GM15510 (cell line): ENCODE measurements around the gene DYSF.

ENCODE experiments used
- POLR2A ChIP-seq: IDR thresholded peaks from 3 replicates; pipeline ENCODE4 v1.6.1; 2011; ENCODE audit warnings: borderline replicate concordance; ENCODE audit not compliant: insufficient read length; ENCODE audit errors: extremely low read depth

The DYSF gene

DNA sequence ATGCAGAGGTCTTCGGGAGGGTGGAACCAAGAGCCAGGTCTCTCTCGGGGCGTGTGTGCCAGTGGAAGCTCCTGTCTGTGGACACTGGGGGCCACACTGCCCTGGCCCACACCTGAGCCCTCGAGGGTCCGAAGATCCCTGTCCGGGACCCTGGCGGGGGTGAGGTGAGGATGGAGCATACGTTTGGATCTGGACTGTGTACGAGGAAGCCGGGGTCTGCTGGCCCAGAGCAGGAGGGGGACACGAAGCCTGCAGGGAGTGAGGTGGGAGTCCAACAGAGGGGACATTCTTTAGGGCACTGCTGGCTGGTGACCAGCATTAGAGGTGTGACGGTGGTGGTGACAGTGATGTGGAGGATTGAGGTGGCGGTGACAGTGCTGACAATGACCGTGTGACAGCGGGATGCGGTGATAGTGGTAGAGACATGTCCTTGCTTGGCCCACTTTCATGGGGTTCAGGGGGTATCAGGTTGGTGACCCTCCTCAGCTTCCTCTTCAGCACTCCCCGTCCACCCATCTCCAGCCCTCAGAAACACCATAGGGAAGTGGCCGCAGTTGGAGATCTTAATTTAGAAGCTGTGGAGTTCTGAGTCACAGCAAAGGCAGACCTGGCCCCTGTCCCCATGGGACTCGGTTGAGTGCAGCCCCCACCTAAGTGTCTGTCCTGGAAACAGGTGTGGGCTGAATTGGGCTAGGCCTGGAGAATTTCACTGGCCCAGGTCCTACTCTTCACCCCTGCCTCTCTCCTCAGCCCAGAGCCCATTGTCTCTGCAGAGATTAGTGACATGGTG lies 252.0 kb downstream of the DYSF start:
- TF ChIP-seq POLR2A: no peak

DNA sequence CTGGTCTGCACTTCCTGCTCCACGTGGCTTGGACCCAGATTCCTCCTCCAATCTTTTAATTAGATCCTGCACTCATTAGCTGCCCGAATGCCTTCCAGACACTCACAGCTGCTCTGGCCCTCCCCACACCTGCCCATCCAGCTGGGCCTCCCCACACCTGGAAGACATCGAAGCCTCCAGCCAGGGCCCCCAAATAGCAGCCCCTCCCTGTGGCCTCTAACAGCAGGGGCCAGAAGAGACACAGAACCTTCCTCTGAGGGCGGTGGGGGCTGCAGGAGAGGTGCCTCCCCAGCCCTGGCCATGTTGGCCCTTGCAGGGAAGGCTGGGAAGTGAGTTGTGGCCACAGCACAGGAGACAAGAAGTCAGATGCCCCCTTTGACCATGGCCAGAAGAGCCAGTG lies 252.8 kb downstream of the DYSF start:
- TF ChIP-seq POLR2A: no peak

DNA sequence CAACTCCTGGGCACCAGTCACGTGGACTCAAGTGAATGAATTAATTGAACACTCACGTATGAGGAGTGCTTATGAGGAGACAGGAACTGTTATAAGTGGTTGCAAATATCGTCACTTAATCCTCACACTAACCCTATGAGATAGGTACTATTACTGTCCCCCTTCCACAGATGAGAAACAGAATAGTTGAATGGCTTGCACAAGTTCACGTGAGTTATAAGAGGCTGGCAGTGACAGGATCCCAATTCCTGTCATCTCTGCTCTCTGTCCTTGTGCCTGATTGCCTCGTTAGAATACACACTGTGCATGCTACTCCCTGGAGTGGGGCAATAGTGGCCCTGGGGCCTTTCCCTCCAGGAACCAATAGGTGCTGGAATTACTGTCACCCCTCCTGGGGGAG lies 253.5 kb downstream of the DYSF start:
- TF ChIP-seq POLR2A: no peak

DNA sequence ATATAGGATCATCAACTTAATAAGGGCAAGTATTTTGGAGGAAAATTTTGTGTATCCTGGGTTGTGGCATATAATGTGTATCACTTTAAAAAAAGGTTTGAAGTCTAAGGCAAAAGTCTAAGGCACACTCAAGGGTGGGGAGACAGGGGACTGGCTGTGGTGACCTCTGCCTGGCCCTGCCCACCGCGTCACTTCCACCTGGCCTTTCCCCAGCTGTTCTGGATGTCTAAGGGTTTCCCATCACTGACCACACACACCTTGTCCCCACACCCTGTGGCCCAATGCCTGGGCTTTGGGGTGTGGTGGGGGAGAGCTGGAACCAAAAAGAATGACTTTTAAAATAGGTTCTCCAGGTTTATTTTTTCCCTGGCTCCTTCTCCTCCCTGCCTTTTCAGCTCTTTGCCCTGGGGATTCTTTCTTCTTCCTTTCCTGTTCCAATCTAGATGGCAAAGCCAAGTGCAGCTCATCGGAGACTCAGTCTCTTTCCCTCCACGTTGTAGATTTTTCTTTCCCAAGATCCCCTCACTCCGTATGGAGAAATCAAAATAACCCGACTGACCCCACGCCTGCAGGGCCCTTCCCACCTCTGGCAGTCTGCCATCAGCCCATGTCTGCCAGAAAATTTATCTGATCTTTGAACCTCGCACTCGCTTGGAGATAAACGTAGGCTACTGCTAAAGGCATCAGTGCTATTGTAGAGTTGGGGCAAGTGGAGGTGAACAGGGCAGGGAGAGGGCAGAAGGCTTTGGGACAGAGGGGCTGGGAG lies 257.2 kb downstream of the DYSF start:
- TF ChIP-seq POLR2A: no peak

DNA sequence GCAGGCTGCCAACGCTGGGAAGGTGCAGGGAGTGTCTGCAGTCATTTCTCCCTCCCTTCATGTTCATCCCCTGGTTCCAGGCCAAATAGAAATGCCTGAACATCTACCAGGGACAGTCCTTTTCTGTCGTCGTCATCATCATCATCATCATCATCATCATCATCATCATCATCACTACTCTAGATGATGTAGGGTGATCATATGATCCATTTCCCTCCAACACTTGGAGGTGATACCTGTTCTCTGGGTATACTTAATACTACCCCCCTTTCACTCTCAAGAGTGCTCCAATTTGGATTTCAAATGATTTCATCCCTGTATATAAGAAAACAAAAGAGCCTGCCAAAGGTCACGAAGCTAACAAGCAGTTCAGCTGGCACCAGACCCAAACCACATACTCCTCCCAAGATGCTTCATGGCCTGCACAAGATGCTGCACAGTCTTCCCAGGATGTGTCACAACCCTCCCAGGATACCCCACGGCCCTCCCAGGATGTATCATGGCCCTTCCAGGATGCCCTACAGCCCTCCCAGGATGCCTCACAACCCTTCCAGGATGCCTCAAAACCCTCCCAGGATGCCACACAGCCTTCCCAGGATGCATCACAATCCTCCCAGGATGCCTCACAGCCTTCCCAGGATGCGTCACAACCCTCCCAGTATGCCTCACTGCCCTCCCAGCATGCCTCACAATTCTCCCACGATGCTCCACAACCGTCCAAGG lies 257.9 kb downstream of the DYSF start:
- TF ChIP-seq POLR2A: no peak

DNA sequence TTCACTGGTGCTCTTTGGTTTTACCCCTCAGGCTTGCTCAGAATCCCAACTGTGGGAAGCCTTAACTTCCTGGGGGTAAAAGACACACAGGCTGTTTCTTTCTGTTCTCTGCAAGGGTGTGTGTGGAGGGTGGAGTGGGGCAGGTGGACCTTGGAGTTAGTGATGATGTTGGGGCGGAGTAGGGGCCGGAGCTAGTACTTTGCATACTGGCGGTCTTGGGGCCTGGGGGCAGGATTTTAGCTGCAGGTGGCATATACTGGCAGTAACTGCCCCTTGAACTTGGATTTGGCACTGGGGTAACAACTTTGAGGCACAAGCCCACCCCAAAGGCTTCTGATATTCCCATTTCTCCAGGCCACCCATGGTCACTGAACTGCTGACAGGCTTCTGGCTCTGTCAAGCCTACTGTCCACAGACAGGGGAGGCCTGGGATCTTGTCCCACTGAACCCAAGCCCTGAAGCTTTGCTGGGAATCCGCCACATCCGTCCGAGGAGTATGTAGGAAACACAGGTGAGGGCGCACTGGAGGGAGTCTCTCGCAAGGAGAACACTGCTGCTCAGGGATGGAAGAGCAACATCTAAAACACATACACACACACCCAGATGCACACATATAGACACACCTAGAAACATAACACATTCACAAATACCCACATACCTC lies 258.9 kb downstream of the DYSF start:
- no peak for TF ChIP-seq POLR2A

DNA sequence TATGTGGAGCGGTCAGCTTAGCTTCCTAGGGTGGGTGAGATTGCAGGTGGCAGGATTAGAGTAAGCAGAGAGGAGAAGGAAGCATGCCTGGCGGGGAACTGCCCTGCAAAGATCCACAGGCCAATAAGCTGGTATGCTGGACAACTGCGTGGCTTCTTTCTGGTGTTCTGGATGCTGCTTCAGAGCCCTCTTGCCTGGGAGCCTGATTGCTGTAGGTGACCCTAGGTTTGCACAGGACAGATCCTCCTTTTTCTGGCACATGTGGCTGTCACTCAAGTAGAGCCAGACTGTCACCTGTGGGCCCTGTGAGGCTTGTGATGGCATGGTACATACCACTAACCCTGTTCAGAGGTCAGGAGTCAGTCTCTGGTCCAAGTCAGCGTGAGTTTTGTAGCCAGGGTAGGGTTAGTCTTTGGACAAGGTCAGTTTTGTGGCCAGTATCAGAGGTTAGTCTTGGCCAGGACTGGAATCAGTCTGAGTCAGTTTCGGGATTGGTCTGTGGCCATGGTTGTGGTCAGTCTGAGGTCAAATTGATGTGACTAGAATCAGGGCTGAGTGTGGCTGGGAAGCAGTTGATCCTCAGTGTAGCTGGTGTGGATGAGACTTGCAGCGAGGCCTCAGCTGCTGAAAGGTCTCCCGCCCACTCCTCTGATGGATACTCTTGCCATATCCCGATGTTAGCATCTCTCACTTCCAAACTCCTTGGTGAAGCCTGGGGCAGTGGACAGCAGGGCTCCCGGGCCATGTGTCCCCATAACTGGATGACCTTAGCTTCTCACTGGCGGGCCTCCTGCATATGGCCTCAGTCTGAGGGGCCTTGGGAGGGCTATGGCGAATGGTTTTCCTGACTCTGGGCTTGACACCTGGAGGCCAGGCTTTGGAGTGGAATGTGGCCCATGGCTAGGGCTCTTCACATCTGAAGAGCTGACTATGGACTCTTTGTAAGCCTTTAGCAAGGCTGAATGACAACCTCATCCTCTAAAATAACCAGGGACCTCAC lies 260.5 kb downstream of the DYSF start:
- no peak for TF ChIP-seq POLR2A

DNA sequence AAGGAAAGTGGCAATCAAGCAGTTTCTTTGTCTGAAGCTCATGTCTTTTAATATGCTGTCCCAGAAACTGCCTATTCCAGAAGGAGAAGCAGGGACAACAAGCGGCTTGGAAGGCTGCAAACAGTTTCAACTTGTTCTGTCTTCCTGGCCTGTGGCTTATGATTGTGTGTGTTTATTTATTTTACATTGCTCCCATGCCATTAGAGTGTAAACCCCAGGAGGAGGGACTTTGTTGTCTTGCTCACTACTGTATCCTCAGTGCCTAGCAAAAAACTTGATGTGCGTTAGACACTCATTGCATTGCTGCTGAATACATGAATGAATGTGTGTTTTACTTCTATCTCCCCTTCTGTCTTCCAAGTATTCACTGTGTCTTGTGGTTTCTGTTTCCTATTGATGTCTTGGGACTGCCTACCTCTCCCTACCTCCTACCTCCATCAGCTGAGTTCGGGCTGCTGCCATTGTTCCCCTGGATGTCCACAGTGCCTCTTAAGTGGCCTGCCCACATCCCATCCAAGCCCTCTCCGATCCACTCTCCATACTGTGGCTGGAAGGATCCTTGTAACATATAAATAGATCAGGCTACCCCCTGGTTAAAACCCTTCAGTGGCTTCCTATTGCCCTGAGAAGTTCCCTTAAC lies 261.4 kb downstream of the DYSF start:
- TF ChIP-seq POLR2A: no peak

DNA sequence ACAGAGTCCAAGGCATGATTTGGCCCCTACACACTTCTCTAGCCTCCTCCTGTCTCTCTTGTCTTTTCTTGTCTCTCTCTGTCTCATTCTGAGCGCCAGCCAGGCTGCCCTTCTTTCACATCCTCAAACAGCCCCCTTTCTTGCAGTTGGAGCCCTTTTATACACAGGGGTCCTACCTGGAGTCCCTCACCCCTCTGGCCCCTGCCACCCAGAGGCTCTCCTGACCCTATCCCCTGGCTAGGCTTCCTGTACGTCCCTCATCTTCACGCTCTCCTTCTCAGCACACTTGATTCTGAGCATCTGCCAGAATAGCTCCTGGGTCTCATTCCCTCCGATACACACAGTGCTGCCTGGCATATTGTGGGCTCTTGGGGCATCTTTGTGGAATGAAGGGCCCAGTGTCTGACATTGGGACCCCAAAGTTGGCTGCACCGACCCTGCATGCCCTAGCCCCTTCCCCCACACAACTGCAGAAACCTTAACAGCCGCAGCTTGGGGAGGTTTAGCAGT lies 261.9 kb downstream of the DYSF start:
- no peak for TF ChIP-seq POLR2A

DNA sequence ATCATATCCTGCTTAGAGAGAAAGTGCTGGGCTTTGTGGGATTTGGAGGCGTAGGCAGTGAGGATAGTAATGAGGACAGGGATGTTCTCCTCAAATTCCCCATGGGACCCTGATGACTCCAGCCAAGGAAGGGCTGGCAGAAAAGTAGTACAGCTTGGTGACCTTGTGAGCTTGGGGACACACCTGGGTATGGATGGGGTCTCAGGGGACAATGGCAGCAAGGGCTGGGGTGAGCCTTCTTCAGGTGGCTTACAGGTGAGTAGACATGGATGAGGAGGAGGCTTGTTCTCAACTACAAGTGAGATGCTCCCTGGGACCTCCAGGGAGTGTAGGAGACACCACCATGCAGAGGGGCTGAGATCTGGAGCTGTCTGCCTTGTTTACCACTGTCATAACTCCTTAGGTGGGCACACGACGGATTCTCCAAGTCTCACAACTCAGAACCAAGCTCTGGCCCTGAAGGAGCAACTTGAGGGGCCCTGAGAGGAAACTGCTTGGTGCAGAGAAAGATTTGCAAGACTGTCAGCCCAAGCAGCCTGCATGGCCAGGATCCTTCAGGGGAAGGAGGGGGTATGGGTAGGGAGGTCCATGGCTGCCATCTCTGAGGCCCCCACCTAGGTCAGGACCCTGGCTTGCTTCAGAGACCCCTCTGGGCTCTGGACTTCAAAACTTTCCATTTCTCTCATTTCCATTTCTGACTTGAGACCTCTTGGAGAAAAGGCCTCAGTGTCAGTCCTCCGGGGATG lies 262.8 kb downstream of the DYSF start:
- TF ChIP-seq POLR2A: no peak

DNA sequence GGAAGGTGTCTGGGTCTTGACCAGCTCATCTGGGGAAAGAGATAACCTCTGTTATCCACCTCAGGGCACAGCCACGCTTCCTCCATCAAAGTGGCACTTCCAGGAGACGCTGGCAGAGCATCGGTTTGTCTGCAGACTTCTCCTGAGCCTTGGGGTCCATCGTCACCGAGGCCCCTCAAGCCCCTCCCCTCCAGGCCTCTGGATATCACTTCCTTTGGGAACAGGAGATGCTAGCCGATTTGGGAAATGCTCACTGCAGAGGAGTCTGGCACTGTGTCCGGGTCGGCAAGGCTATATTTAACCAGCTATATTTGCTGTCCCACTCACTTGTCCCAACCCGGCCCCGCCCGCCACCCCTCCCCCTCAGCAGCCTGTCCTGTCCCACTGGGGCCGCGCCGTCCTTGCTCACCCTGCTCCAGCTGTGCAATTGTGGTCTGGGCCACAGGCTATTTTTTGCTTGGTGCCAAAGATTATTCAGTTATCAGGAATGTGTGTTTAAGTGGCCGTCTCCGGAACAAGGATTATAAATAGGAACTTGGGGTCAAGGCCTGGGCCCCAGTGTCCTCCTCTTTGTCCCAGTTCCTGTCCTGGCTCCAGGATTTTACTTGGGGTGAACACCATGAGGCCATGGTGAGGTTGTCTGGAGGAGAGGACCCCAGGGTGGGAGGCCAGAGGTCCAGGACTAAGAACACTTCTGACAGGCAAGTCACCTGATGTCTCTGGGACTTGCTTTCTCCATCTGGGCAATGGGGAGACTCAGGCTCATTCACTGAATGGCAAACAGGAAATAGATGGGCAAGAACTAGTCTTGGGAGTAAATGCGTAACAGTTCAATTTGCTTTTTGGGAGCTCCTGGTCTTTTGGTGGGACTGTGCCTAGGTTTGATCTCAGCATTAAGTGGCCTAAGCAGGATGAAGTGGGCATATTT lies 263.6 kb downstream of the DYSF start:
- no peak for TF ChIP-seq POLR2A

DNA sequence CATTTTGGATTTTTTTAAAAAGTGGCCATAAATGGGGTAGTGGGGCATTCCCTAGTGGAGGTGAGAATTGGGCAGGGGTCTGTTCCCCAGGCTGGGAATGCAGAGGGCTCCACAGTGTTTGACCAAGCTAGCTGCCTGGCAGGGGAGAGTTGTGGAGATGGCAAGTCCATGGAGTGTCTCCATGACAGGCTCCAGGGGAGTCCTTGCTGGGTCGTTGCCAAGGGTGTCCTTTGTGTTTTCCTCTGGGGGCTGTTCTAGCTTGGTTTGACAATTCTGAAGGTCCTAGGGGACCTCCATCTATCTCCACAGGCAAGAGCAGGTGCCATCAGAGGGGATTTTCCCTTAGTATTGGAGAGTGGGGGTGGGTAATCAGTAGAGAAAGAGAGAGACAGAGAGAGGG lies 265.3 kb downstream of the DYSF start:
- TF ChIP-seq POLR2A: no peak
